D721Med (cell line): ENCODE results near the gene KDM4D.

Source experiments
- DNase-seq: peaks from one replicate; pipeline ENCODE4 v3.0.0; 2011; ENCODE audit warnings: low spot score; ENCODE audit not compliant: insufficient read length
- FAIRE-seq: peaks from 2 replicates; lab custom pipeline; 2011; peaks lifted over from hg19 to GRCh38; lab: Jason Lieb, UNC
- TF ChIP-seq, protein P1 (sequence below): IDR thresholded peaks from 2 replicates; pipeline ENCODE4 v1.5.1; 2012; ENCODE audit warnings: mild to moderate bottlenecking, control low read depth; ENCODE audit not compliant: insufficient read depth; ENCODE audit errors: missing control alignments

The KDM4D gene

DNA sequence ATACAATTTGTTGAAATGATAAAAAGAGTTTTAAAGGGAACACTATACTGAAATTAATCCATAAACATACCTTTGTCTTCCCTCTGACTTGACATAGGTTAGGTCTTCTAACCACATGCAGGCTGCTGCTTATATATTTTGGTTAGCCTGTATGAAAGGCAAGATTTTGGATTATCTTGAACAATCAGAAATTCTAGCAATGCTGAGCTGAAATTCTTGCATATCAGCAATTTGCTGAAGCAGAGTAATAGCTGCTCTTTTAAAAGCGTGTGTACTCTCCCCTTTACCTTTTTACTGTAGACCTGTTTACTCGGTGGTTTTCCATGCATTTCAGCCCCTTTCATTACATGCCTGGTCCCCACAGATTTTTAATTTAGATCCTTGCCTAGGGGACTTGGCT is 34.2 kb upstream of the KDM4D start:
- TF ChIP-seq, protein P1, sequence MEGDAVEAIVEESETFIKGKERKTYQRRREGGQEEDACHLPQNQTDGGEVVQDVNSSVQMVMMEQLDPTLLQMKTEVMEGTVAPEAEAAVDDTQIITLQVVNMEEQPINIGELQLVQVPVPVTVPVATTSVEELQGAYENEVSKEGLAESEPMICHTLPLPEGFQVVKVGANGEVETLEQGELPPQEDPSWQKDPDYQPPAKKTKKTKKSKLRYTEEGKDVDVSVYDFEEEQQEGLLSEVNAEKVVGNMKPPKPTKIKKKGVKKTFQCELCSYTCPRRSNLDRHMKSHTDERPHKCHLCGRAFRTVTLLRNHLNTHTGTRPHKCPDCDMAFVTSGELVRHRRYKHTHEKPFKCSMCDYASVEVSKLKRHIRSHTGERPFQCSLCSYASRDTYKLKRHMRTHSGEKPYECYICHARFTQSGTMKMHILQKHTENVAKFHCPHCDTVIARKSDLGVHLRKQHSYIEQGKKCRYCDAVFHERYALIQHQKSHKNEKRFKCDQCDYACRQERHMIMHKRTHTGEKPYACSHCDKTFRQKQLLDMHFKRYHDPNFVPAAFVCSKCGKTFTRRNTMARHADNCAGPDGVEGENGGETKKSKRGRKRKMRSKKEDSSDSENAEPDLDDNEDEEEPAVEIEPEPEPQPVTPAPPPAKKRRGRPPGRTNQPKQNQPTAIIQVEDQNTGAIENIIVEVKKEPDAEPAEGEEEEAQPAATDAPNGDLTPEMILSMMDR, result no peak
- DNase-seq (no peak), FAIRE-seq (no peak)

- TF ChIP-seq, protein P1, result no peak
- DNase-seq (no peak), FAIRE-seq (no peak)
These were observed 32.4 kb upstream of the KDM4D start for GRCh38 chr11:94941131-94941530.

DNA sequence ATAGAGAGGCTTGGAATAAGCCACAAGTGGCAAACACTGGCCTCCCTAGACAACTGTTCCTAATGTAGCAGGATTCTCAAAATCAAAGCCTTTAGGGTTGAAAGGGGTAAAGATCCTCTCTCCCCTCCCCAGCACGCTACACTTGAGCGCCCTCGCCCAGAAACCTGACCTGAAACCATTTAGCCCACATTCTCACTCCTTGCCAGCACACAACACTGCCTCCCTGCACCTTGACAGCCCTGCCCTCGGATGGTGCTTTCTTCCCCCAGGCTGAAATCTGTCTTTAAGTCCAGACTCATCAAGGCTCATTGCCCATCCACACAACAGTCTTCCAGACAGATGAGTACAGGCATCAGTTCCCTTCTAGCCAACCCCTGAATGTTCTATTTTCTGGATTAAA is 26.7 kb upstream of the KDM4D start:
- DNase-seq, result no peak
- FAIRE-seq, result no peak
- TF ChIP-seq, protein P1, result no peak

GRCh38 chr11:94948070-94948617 is 25.4 kb upstream of the KDM4D start:
- TF ChIP-seq, protein P1, result no peak
- FAIRE-seq, result no peak
- DNase-seq, result no peak

DNA sequence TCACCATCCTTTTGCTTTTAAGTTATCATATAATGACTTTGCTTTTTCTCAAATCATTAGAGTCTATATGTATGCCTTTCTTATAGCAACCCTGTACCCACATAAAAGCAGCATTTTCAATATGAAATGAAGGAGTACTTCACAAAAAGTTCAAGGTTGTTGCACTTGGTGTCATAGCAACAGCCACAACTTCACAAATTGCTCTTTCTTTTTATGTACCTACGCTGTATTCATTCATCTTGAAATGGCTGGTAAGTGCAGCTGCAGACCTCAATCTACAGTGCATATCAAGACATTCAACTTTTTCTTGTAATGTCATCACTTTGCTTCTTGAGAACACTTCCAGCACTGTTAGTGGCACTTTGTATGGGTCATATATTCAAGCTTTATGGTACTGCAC is 18.8 kb upstream of the KDM4D start:
- DNase-seq, result no peak
- FAIRE-seq, result peak; percentile 21
- TF ChIP-seq, protein P1, result no peak

- no peak for FAIRE-seq
- no peak for DNase-seq
- TF ChIP-seq, protein P1, result no peak
These were observed 16.5 kb upstream of the KDM4D start for GRCh38 chr11:94956963-94957362.

GRCh38 chr11:94958121-94958696 is 15.3 kb upstream of the KDM4D start:
- TF ChIP-seq, protein P1, result no peak
- FAIRE-seq (no peak), DNase-seq (no peak)
